Measurements from ENCODE around the gene STARD7. TPM values are rescaled to one million over a fixed set of nuclear protein-coding genes. Genes with fewer than 3 reads are reported as not detected.

The STARD7 gene
- total and polyA plus RNA-seq, 2 experiments from 2014 or later: 72.2 to 222 TPM

- Histone ChIP-seq H3K4me3 (no peak overlapping the region), H2AFZ (no peak overlapping the region), H3K27me3 (ENCODE audit: insufficient read depth) (no peaks in the 10 kb centered on the region), H3K4me1 (ENCODE audit: insufficient read depth) (no peaks in the 10 kb centered on the region), H3K4me2 (no peak overlapping the region), H3F3A (replicated peaks; ENCODE audit: low read depth) (no peaks in the 10 kb centered on the region), H4K20me1 (replicated peaks; ENCODE audit: insufficient read depth) (no peaks in the 10 kb centered on the region), H3K36me3 (ENCODE audit: insufficient read depth) (no peaks in the 10 kb centered on the region), H3K27ac (ENCODE audit: low read depth) (no peak overlapping the region), H3K9me2 (ENCODE audit: insufficient read depth) (no peaks in the 10 kb centered on the region), H3K79me2 (replicated peaks; ENCODE audit: insufficient read depth) (no peaks in the 10 kb centered on the region)
- Mint-ChIP-seq H3K9me3 (no peaks in the 10 kb centered on the region), H3K27ac (no peak overlapping the region), H3K27me3 (ENCODE audit: insufficient read depth, low read depth, poor library complexity) (peaks cover 4% of the 10 kb centered on the region), H3K4me1 (peaks cover 19% of the 10 kb centered on the region), H3K36me3 (ENCODE audit: low read depth) (no peaks in the 10 kb centered on the region), H3K4me3 (no peak overlapping the region)
- no peak for DNase-seq (ENCODE audit: low spot score)
- no peak for ATAC-seq
- no peak for TF ChIP-seq EZH2phosphoT487 (IDR thresholded peaks at IDR 0.05; ENCODE audit: unreplicated experiment)
- TF ChIP-seq, protein P1, sequence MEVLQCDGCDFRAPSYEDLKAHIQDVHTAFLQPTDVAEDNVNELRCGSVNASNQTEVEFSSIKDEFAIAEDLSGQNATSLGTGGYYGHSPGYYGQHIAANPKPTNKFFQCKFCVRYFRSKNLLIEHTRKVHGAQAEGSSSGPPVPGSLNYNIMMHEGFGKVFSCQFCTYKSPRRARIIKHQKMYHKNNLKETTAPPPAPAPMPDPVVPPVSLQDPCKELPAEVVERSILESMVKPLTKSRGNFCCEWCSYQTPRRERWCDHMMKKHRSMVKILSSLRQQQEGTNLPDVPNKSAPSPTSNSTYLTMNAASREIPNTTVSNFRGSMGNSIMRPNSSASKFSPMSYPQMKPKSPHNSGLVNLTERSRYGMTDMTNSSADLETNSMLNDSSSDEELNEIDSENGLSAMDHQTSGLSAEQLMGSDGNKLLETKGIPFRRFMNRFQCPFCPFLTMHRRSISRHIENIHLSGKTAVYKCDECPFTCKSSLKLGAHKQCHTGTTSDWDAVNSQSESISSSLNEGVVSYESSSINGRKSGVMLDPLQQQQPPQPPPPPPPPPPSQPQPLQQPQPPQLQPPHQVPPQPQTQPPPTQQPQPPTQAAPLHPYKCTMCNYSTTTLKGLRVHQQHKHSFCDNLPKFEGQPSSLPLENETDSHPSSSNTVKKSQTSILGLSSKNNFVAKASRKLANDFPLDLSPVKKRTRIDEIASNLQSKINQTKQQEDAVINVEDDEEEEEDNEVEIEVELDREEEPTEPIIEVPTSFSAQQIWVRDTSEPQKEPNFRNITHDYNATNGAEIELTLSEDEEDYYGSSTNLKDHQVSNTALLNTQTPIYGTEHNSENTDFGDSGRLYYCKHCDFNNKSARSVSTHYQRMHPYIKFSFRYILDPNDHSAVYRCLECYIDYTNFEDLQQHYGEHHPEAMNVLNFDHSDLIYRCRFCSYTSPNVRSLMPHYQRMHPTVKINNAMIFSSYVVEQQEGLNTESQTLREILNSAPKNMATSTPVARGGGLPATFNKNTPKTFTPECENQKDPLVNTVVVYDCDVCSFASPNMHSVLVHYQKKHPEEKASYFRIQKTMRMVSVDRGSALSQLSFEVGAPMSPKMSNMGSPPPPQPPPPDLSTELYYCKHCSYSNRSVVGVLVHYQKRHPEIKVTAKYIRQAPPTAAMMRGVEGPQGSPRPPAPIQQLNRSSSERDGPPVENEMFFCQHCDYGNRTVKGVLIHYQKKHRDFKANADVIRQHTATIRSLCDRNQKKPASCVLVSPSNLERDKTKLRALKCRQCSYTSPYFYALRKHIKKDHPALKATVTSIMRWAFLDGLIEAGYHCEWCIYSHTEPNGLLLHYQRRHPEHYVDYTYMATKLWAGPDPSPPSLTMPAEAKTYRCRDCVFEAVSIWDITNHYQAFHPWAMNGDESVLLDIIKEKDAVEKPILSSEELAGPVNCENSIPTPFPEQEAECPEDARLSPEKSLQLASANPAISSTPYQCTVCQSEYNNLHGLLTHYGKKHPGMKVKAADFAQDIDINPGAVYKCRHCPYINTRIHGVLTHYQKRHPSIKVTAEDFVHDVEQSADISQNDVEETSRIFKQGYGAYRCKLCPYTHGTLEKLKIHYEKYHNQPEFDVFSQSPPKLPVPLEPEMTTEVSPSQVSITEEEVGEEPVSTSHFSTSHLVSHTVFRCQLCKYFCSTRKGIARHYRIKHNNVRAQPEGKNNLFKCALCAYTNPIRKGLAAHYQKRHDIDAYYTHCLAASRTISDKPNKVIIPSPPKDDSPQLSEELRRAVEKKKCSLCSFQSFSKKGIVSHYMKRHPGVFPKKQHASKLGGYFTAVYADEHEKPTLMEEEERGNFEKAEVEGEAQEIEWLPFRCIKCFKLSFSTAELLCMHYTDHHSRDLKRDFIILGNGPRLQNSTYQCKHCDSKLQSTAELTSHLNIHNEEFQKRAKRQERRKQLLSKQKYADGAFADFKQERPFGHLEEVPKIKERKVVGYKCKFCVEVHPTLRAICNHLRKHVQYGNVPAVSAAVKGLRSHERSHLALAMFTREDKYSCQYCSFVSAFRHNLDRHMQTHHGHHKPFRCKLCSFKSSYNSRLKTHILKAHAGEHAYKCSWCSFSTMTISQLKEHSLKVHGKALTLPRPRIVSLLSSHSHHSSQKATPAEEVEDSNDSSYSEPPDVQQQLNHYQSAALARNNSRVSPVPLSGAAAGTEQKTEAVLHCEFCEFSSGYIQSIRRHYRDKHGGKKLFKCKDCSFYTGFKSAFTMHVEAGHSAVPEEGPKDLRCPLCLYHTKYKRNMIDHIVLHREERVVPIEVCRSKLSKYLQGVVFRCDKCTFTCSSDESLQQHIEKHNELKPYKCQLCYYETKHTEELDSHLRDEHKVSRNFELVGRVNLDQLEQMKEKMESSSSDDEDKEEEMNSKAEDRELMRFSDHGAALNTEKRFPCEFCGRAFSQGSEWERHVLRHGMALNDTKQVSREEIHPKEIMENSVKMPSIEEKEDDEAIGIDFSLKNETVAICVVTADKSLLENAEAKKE (CRISPR knock-in tag; IDR thresholded peaks at IDR 0.05): no peak
- TF ChIP-seq, protein P2, sequence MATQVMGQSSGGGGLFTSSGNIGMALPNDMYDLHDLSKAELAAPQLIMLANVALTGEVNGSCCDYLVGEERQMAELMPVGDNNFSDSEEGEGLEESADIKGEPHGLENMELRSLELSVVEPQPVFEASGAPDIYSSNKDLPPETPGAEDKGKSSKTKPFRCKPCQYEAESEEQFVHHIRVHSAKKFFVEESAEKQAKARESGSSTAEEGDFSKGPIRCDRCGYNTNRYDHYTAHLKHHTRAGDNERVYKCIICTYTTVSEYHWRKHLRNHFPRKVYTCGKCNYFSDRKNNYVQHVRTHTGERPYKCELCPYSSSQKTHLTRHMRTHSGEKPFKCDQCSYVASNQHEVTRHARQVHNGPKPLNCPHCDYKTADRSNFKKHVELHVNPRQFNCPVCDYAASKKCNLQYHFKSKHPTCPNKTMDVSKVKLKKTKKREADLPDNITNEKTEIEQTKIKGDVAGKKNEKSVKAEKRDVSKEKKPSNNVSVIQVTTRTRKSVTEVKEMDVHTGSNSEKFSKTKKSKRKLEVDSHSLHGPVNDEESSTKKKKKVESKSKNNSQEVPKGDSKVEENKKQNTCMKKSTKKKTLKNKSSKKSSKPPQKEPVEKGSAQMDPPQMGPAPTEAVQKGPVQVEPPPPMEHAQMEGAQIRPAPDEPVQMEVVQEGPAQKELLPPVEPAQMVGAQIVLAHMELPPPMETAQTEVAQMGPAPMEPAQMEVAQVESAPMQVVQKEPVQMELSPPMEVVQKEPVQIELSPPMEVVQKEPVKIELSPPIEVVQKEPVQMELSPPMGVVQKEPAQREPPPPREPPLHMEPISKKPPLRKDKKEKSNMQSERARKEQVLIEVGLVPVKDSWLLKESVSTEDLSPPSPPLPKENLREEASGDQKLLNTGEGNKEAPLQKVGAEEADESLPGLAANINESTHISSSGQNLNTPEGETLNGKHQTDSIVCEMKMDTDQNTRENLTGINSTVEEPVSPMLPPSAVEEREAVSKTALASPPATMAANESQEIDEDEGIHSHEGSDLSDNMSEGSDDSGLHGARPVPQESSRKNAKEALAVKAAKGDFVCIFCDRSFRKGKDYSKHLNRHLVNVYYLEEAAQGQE (IDR thresholded peaks at IDR 0.05; ENCODE audit: unreplicated experiment): no peak
- TF ChIP-seq NANOG (IDR thresholded peaks at IDR 0.05; ENCODE audit: borderline replicate concordance): no peak
- TF ChIP-seq STAT1 (IDR thresholded peaks at IDR 0.05; ENCODE audit: unreplicated experiment): no peak
- TF ChIP-seq POLR2AphosphoS5 (IDR thresholded peaks at IDR 0.05; ENCODE audit: low read depth): no peak
- no peak for TF ChIP-seq CTCF (conservative IDR thresholded peaks at IDR 0.05; ENCODE audit: low read depth in 2 of 2)
- no peak for TF ChIP-seq ZNF331 (CRISPR knock-in tag; IDR thresholded peaks at IDR 0.05; ENCODE audit: low read depth)
- TF ChIP-seq, protein P3, sequence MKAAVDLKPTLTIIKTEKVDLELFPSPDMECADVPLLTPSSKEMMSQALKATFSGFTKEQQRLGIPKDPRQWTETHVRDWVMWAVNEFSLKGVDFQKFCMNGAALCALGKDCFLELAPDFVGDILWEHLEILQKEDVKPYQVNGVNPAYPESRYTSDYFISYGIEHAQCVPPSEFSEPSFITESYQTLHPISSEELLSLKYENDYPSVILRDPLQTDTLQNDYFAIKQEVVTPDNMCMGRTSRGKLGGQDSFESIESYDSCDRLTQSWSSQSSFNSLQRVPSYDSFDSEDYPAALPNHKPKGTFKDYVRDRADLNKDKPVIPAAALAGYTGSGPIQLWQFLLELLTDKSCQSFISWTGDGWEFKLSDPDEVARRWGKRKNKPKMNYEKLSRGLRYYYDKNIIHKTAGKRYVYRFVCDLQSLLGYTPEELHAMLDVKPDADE (IDR thresholded peaks at IDR 0.05): no peak
- TF ChIP-seq JUNB (IDR thresholded peaks at IDR 0.05; ENCODE audit: unreplicated experiment): no peak
- TF ChIP-seq CREB1 (CRISPR knock-in tag; IDR thresholded peaks at IDR 0.05; ENCODE audit: low read depth): no peak
- no peak for TF ChIP-seq ZNF114 (CRISPR knock-in tag; IDR thresholded peaks at IDR 0.05)
- no peak for TF ChIP-seq EZH2 (IDR thresholded peaks at IDR 0.05; ENCODE audit: low read depth, unreplicated experiment)
Observed at GRCh38 chr2:96218508-96219131, 10.0 kb upstream of the STARD7 start.
